Mesendoderm (in vitro differentiated cells): ENCODE results near the gene RETREG3.

ENCODE experiments used
- DNase-seq: peaks from one replicate; pipeline ENCODE4 v3.0.0; 2013
- H2AK5ac ChIP-seq: 2 replicates; pipeline ENCODE4 v1.6.1; 2013; ENCODE audit warnings: low read length, inconsistent platforms
- H2BK120ac ChIP-seq: 2 replicates; pipeline ENCODE4 v1.6.1; 2013; ENCODE audit warnings: low read depth, mild to moderate bottlenecking, low read length, moderate library complexity, mixed read lengths
- H2BK15ac ChIP-seq: replicated peaks from 2 replicates; pipeline ENCODE4 v1.6.1; 2013; ENCODE audit warnings: low read depth, mild to moderate bottlenecking, moderate library complexity
- H2BK5ac ChIP-seq: 2 replicates; pipeline ENCODE4 v1.6.1; 2013; ENCODE audit warnings: low read length, inconsistent platforms
- H3K18ac ChIP-seq: 2 replicates; pipeline ENCODE4 v1.6.1; 2013; ENCODE audit warnings: mild to moderate bottlenecking, low read length, mixed read lengths
- H3K23ac ChIP-seq: one replicate; pipeline ENCODE4 v1.6.1; 2013; ENCODE audit warnings: low read length
- H3K27ac ChIP-seq: 2 replicates; pipeline ENCODE4 v1.5.1; 2013; ENCODE audit warnings: low read depth, mild to moderate bottlenecking, inconsistent platforms, low read length, moderate library complexity
- H3K27me3 ChIP-seq: 2 replicates; pipeline ENCODE4 v1.6.1; 2013; ENCODE audit warnings: low read length, control low read depth, mild to moderate bottlenecking, inconsistent platforms; ENCODE audit not compliant: insufficient read depth, poor library complexity
- H3K36me3 ChIP-seq: 2 replicates; pipeline ENCODE4 v1.6.1; 2013; ENCODE audit warnings: low read length, inconsistent platforms; ENCODE audit not compliant: control insufficient read depth, insufficient read depth
- H3K4ac ChIP-seq: one replicate; pipeline ENCODE4 v1.6.1; 2013; ENCODE audit warnings: low read depth, mild to moderate bottlenecking, low read length, moderate library complexity
- H3K4me1 ChIP-seq: 2 replicates; pipeline ENCODE4 v1.6.1; 2013; ENCODE audit warnings: low read depth, low read length, inconsistent platforms; ENCODE audit not compliant: control insufficient read depth
- H3K4me2 ChIP-seq: 2 replicates; pipeline ENCODE4 v1.6.1; 2013; ENCODE audit warnings: low read length
- H3K4me3 ChIP-seq: 2 replicates; pipeline ENCODE4 v1.5.1; 2013; ENCODE audit warnings: mild to moderate bottlenecking, low read length
- H3K56ac ChIP-seq: one replicate; pipeline ENCODE4 v1.6.1; 2013; ENCODE audit warnings: low read length
- H3K79me1 ChIP-seq: 2 replicates; pipeline ENCODE4 v1.6.1; 2013; ENCODE audit warnings: low read length, inconsistent platforms
- H3K79me2 ChIP-seq: 2 replicates; pipeline ENCODE4 v1.6.1; 2013; ENCODE audit warnings: mild to moderate bottlenecking, low read length; ENCODE audit not compliant: control insufficient read depth, insufficient read depth
- H3K9ac ChIP-seq: 2 replicates; pipeline ENCODE4 v1.6.1; 2013; ENCODE audit warnings: low read length, inconsistent platforms
- H4K5ac ChIP-seq: one replicate; pipeline ENCODE4 v1.6.1; 2013; ENCODE audit warnings: low read length
- H4K8ac ChIP-seq: one replicate; pipeline ENCODE4 v1.6.1; 2013; ENCODE audit warnings: low read depth, mild to moderate bottlenecking, control low read depth, low read length, moderate library complexity
- WGBS: extraction: QIAGEN DNeasy Blood & Tissue Kit; methylation state at CpG from one replicate; pipeline ENCODE4 v1.1.7; 2013; ENCODE audit warnings: low lambda C conversion rate, missing lambda C conversion rate; ENCODE audit not compliant: insufficient coverage; ENCODE audit errors: extremely low coverage; 5-methylcytosine and 5-hydroxymethylcytosine counted together

The RETREG3 gene

DNA sequence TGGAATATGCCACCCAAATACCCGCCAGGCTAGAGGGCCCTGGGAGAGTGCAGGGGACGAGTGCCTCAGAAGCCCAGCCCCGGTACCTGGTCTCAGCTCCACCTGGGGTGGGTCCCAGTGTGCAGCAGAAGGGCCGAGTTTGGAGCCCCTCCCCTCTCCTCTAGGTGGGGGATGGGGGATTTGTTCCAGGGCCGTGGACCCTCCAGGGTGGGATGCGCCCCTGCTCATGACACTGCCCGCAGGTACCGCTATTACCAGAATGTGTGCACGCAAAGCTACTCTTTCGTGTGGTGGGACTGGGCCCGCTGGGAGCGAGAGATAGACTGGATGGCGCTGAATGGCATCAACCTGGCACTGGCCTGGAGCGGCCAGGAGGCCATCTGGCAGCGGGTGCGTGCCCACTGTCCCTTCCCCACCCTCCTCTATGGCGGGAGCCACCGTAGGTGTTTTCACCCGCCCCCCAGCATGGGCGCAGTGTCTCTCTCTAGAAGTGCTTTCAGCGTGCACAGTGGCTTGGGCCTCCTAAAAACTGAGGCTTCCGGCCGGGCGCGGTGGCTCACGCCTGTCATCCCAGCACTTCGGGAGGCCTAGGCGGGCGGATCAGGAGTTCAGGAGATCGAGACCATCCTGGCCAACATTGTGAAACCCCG, 71.9 kb downstream of the RETREG3 start:
- no peak overlapping the region for H3K18ac ChIP-seq
- H2BK120ac ChIP-seq, result no peak overlapping the region
- peaks cover 2% of the 10 kb centered on the region for H3K79me2 ChIP-seq
- no peak overlapping the region for H3K4ac ChIP-seq
- H3K27ac ChIP-seq, result no peak overlapping the region
- H3K4me2 ChIP-seq, result peak overlapping the region; percentile 97
- no peaks in the 10 kb centered on the region for H3K27me3 ChIP-seq
- WGBS, result no CpG with 5 or more reads among the region's 31 CpGs
- no peak overlapping the region for H2AK5ac ChIP-seq
- peak overlapping the region; percentile 62 for H3K4me3 ChIP-seq
- H3K56ac ChIP-seq, result peak overlapping the region; percentile 70
- H3K4me1 ChIP-seq, result peaks cover 3% of the 10 kb centered on the region
- no peak overlapping the region for H2BK5ac ChIP-seq
- no peak overlapping the region for H2BK15ac ChIP-seq
- H3K79me1 ChIP-seq, result peaks cover 3% of the 10 kb centered on the region
- no peak for DNase-seq
- peak overlapping the region; percentile 92 for H3K9ac ChIP-seq
- H4K5ac ChIP-seq, result no peak overlapping the region
- no peaks in the 10 kb centered on the region for H3K36me3 ChIP-seq
- no peak overlapping the region for H4K8ac ChIP-seq
- H3K23ac ChIP-seq, result no peak overlapping the region

DNA sequence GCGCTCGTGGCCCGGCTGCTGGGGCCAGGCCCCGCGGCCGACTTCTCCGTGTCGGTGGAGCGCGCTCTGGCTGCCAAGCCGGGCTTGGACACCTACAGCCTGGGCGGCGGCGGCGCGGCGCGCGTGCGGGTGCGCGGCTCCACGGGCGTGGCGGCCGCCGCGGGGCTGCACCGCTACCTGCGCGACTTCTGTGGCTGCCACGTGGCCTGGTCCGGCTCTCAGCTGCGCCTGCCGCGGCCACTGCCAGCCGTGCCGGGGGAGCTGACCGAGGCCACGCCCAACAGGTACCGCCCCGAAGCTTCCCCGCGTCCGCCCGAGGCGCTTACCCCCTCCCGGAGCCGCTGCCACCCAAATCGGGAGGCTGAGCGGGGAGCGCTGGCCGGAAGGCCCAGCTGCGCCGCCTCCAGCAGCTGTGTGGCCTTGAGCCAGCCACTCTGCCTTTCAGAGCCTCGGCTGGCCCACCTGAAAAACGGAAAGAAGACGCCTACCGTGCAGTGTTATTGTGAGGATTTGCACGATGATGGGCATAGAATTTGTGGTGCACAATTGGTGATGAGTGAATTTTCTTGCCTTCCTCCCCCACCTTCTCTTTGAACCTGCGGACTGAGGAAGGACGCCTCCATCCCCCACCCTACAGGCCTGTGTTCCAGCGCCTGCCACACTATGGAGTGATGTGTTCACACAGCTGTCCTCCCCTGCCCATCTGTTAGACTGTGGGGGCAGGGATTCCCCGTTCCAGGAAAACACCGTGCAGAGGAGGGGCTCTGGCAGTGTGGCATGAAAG, 72.6 kb downstream of the RETREG3 start:
- Histone ChIP-seq H3K36me3 (no peaks in the 10 kb centered on the region), H3K18ac (peak overlapping the region; percentile 73), H2AK5ac (no peak overlapping the region), H2BK15ac (no peak overlapping the region), H3K27me3 (no peaks in the 10 kb centered on the region), H3K4me2 (peak overlapping the region; percentile 97), H3K79me1 (peaks cover 3% of the 10 kb centered on the region), H3K23ac (no peak overlapping the region), H4K8ac (no peak overlapping the region), H3K4me1 (peaks cover 3% of the 10 kb centered on the region), H3K4me3 (peak overlapping the region; percentile 62), H3K9ac (peak overlapping the region; percentile 92), H3K79me2 (peaks cover 2% of the 10 kb centered on the region), H3K27ac (peak overlapping the region; percentile 60), H3K4ac (peak overlapping the region; percentile 92), H2BK5ac (no peak overlapping the region), H3K56ac (peak overlapping the region; percentile 70), H2BK120ac (no peak overlapping the region), H4K5ac (no peak overlapping the region)
- peak; percentile 79 for DNase-seq
- no CpG with 5 or more reads among the region's 65 CpGs for WGBS

DNA sequence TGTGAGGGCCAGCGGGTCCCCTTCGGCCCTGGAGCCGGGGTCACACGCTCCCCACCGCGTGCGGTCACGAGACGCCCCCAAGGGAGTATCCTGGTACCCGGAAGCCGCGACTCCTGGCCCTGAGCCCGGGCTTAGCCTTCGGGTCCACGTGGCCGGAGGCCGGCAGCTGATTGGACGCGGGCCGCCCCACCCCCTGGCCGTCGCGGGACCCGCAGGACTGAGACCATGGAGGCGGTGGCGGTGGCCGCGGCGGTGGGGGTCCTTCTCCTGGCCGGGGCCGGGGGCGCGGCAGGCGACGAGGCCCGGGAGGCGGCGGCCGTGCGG, 73.2 kb downstream of the RETREG3 start, which contains the start of gene NAGLU:
NAGLU (plus strand) TSS at position 194 of the 324 bp plus-strand sequence; CDS start at position 226, 32 bp downstream.
- Histone ChIP-seq H3K4me3 (peak within 1 kb of the TSS; percentile 62), H3K23ac (no peak within 1 kb of the TSS), H2AK5ac (no peak within 1 kb of the TSS), H2BK15ac (no peak within 1 kb of the TSS), H3K9ac (peak within 1 kb of the TSS; percentile 92), H3K4me1 (peaks cover 3% of the 10 kb centered on the region), H3K56ac (peak within 1 kb of the TSS; percentile 90), H3K36me3 (no peaks in the 10 kb centered on the region), H3K18ac (peak within 1 kb of the TSS; percentile 73), H4K5ac (peak within 1 kb of the TSS; percentile 99), H3K27me3 (no peaks in the 10 kb centered on the region), H2BK5ac (peak within 1 kb of the TSS; percentile 28), H3K4me2 (peak within 1 kb of the TSS; percentile 97), H3K27ac (peak within 1 kb of the TSS; percentile 60), H2BK120ac (no peak within 1 kb of the TSS), H3K79me1 (peaks cover 3% of the 10 kb centered on the region), H3K79me2 (peaks cover 2% of the 10 kb centered on the region), H4K8ac (no peak within 1 kb of the TSS), H3K4ac (peak within 1 kb of the TSS; percentile 92)
- no CpG with 5 or more reads among the region's 40 CpGs for WGBS
- DNase-seq, result peak; percentile 87

DNA sequence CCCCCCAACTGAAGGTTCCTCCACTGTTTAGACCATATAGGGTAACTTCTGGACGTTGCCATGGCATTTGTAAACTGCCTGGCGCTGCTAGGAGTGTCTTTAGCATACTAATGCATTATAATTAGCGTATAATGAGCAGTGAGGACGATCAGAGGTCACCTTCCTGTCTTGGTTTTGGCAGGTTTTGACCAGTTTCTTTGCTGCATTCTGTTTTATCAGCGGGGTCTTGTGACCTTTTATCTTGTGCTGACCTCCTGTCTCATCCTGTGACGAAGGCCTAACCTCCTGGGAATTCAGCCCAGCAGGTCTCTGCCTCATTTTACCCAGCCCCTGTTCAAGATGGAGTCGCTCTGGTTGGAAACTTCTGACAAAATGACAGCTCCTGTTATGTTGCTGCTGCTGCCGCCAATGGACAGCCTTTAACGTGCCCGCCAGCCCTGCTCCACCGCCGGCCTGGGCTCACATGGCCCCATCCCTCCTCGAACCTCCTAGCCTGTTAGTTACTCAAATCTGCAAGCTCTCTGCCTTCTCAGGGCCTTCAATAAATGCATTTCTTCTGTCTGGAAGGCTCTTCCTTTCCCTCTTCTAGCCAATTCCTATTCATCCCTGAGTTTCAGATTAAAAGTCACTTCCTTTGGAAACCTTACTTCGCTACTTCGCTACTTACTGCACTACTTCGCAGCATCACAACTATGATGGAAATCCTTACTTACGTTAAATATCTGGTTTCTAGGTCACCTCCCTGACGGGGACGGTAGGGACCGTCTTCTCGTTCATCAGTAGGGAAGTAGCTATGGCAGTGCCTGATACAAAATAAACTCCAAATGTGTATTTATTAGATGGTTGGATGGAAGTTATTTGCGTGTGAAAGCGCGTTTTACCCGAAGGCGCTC, 73.8 kb downstream of the RETREG3 start:
- Histone ChIP-seq H3K23ac (no peak overlapping the region), H2AK5ac (no peak overlapping the region), H2BK120ac (no peak overlapping the region), H3K36me3 (no peaks in the 10 kb centered on the region), H2BK5ac (peak overlapping the region; percentile 28), H2BK15ac (no peak overlapping the region), H3K18ac (no peak overlapping the region), H3K9ac (peak overlapping the region; percentile 58), H3K27me3 (no peaks in the 10 kb centered on the region), H3K4me3 (peak overlapping the region; percentile 10), H4K8ac (no peak overlapping the region), H3K27ac (no peak overlapping the region), H3K4me1 (peaks cover 3% of the 10 kb centered on the region), H4K5ac (peak overlapping the region; percentile 99), H3K79me2 (peaks cover 2% of the 10 kb centered on the region), H3K56ac (peak overlapping the region; percentile 90), H3K79me1 (peaks cover 3% of the 10 kb centered on the region), H3K4ac (no peak overlapping the region), H3K4me2 (peak overlapping the region; percentile 35)
- no CpG with 5 or more reads among the region's 26 CpGs for WGBS
- DNase-seq, result no peak

DNA sequence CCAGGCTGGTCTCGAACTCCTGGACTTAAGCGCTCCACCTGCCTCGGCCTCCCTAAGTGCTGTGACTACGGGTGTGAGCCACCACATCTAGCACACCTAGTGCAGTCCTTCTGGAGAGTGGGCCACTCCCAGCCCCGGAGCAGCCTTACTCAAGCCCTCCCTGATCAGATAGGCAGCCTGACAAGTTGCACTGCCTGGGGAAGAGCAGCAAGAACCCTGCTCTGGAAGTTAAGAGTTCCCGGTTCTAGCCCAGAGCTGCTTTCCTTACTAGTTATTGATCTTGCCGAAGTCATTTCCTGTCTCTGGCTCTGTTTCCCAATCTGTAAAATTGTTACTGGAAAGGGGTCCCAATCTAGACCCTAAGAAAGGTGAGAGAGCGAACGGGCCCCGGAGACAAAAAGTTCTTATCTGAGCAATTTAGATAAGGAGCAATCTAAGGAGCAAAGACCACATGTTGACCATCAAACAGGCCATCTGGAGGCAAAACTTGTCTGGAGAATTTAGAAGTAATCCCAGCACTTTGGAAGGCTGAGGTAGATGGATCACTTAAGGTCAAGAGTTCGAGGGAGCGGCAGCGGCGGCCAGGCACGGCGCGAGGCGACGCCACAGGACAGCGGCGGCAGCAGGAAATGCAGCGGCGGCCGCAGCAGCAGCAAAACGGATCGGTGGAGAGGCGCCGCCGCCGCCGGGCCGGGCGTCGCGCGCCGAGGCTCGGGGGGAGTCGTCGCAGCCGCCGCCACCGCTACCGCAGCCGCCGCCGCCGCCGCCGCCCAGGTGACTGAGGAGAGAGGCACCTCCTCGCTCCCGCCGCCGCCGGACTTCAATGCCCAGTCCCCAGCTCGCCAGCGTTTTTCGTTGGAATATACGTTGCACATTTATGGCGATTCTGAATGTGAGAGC, 77.5 kb downstream of the RETREG3 start:
- Histone ChIP-seq H2BK15ac (no peak overlapping the region), H3K27ac (peak overlapping the region; percentile 87), H4K5ac (no peak overlapping the region), H2BK5ac (peak overlapping the region; percentile 2), H3K4ac (peak overlapping the region; percentile 39), H2BK120ac (no peak overlapping the region), H3K36me3 (no peaks in the 10 kb centered on the region), H3K23ac (no peak overlapping the region), H3K4me1 (peaks cover 5% of the 10 kb centered on the region), H4K8ac (no peak overlapping the region), H3K27me3 (no peaks in the 10 kb centered on the region), H3K79me1 (no peaks in the 10 kb centered on the region), H3K79me2 (no peaks in the 10 kb centered on the region), H3K18ac (peak overlapping the region; percentile 77), H3K4me2 (peak overlapping the region; percentile 70), H3K9ac (peak overlapping the region; percentile 62), H3K56ac (peak overlapping the region; percentile 84), H3K4me3 (no peak overlapping the region), H2AK5ac (no peak overlapping the region)
- WGBS, result no CpG with 5 or more reads among the region's 60 CpGs
- peak; percentile 93 for DNase-seq
